Hepatocyte (in vitro differentiated cells): ENCODE results near the gene TGM4.

ENCODE experiments used
- CTCF ChIP-seq: fragments of 200-600 bp; sonication (generic); IDR thresholded peaks from 2 replicates; pipeline ENCODE4 v1.5.1; 2016; ENCODE audit warnings: antibody characterized with exemption, mild to moderate bottlenecking; ENCODE audit not compliant: poor library complexity
- EZH2 ChIP-seq: fragments of 200-600 bp; sonication (generic); IDR thresholded peaks from 2 replicates; pipeline ENCODE4 v1.6.1; 2016; ENCODE audit warnings: antibody characterized with exemption, mild to moderate bottlenecking, borderline replicate concordance
- EZH2phosphoT487 ChIP-seq: fragments of 200-600 bp; sonication (generic); IDR thresholded peaks from one replicate; pipeline ENCODE4 v1.6.1; 2018; ENCODE audit warnings: antibody characterized with exemption, mild to moderate bottlenecking, low read depth, moderate library complexity; ENCODE audit not compliant: unreplicated experiment, severe bottlenecking

- TF ChIP-seq CTCF, result no peak
- no peak for TF ChIP-seq EZH2
- no peak for TF ChIP-seq EZH2phosphoT487
These were observed 3.9 kb upstream of the TGM4 start for GRCh38 chr3:44870375-44871061.
